Activated effector memory CD4-positive, alpha-beta T cell treated with Interleukin-2 at 50 U/mL for 16 hours (primary cell): ENCODE results near the gene OPRM1.

ENCODE experiments used
- DNase-seq: peaks from one replicate; pipeline ENCODE4 v3.0.0-alpha.2; 2020

The OPRM1 gene

GRCh38 chr6:154289818-154290508 is 250.9 kb downstream of the OPRM1 start:
- no peak for DNase-seq

- DNase-seq, result no peak
These were observed 253.0 kb downstream of the OPRM1 start for GRCh38 chr6:154292066-154292465.

- no peak for DNase-seq
These were observed 253.9 kb downstream of the OPRM1 start for GRCh38 chr6:154292855-154293519.

- DNase-seq, result no peak
These were observed 256.7 kb downstream of the OPRM1 start for GRCh38 chr6:154295733-154296132.
